GM13976 (cell line): ENCODE data around the gene PRKG1.

Experiments
- DNase-seq: peaks from one replicate; pipeline ENCODE4 v3.0.0; 2012; ENCODE audit warnings: low spot score
- in situ Hi-C: fragments of 300-500 bp; cut with MboI; formaldehyde crosslinking; loops from one replicate; pipeline ENCODE4 v1.12.0; 2022; ENCODE audit warnings: low sequenced_read_pairs, mixed read lengths, inconsistent platforms; ENCODE audit not compliant: unreplicated experiment
- TF ChIP-seq, protein P1 (sequence below): IDR thresholded peaks from 2 replicates; pipeline ENCODE4 v1.5.1; 2012; ENCODE audit warnings: borderline replicate concordance, mild to moderate bottlenecking; ENCODE audit not compliant: insufficient read depth; ENCODE audit errors: extremely low read depth, missing control alignments, control extremely low read depth

PRKG1 gene

DNA sequence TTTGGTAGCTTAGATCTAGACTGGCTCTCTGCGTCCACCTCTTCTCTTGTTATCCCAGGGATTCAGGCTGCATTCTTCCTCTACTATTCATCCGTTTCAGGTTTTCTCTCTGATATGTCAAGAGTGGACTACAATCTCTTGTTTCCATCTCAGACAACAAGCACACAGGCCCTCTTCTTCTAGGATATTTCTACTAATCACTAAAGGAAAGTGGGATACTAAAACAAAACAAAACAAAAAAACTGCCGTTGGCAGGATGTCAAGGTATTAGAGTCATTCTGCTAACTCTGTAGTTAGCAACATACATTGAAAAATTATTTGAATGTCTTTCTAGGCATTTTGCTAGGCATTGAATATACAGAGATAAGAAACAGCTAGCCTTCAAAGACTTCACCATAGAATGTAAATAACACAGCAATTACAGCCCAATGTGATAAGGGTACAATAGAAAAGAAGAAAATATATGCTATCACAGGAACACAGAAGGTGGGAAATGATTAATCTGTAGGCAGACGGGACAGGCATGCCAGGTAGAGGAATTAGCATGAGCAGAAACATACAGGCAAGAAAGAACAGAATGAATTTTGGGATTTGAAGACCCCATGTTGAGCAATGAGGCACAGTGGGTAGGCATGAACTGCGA lies 414.6 kb downstream of the PRKG1 start:
- in situ Hi-C loops, result no loop called here
- no peak for DNase-seq
- TF ChIP-seq, protein P1, sequence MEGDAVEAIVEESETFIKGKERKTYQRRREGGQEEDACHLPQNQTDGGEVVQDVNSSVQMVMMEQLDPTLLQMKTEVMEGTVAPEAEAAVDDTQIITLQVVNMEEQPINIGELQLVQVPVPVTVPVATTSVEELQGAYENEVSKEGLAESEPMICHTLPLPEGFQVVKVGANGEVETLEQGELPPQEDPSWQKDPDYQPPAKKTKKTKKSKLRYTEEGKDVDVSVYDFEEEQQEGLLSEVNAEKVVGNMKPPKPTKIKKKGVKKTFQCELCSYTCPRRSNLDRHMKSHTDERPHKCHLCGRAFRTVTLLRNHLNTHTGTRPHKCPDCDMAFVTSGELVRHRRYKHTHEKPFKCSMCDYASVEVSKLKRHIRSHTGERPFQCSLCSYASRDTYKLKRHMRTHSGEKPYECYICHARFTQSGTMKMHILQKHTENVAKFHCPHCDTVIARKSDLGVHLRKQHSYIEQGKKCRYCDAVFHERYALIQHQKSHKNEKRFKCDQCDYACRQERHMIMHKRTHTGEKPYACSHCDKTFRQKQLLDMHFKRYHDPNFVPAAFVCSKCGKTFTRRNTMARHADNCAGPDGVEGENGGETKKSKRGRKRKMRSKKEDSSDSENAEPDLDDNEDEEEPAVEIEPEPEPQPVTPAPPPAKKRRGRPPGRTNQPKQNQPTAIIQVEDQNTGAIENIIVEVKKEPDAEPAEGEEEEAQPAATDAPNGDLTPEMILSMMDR, result no peak

GRCh38 chr10:51498424-51498823 lies 424.1 kb downstream of the PRKG1 start:
- TF ChIP-seq, protein P1, result no peak
- in situ Hi-C loops, result no loop called here
- DNase-seq, result no peak

DNA sequence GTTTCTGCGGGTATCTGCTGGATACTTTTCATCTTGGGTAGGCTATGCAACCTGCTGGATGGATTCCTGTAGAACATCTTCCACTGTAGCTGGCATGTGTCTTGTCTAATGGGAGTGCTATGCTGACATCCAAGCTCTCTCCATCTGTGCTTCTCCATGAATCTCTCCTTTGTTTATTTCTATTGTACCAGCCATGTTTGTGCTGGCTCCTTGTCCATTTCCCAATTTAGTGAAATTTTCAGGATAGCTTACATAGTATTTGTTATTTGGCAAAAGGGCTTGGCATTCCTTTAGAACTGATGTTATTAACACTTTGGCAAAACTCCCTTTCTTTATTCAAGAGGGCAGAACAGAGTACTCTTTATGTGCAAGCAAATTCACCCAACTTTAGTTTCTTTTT lies 427.1 kb downstream of the PRKG1 start:
- in situ Hi-C loops, result no loop called here
- no peak for DNase-seq
- TF ChIP-seq, protein P1, result no peak

GRCh38 chr10:51502124-51502523 lies 427.8 kb downstream of the PRKG1 start:
- TF ChIP-seq, protein P1, result no peak
- no peak for DNase-seq
- in situ Hi-C loops, result no loop called here

GRCh38 chr10:51503378-51503777 lies 429.1 kb downstream of the PRKG1 start:
- in situ Hi-C loops, result no loop called here
- DNase-seq, result no peak
- TF ChIP-seq, protein P1, result no peak

DNA sequence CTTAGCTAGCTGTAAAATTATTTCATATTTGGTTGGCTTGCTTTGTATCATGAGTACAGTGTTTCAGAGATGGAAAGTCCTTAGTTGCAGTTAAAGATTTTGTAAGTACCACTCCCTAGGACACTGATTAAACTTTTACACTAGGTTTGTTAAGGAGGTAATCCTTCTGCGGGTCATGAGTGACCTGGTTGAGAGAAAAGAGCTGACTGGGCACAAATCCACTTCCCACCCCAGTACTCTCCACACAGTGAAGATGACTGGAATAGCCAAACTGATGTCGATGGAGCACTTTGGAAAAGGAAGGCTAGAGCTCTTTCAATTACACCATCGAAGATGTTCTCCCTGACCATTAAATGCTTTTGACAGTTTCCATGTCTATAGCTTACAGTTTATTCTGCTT lies 433.2 kb downstream of the PRKG1 start:
- in situ Hi-C loops, result no loop called here
- TF ChIP-seq, protein P1, result no peak
- no peak for DNase-seq

DNA sequence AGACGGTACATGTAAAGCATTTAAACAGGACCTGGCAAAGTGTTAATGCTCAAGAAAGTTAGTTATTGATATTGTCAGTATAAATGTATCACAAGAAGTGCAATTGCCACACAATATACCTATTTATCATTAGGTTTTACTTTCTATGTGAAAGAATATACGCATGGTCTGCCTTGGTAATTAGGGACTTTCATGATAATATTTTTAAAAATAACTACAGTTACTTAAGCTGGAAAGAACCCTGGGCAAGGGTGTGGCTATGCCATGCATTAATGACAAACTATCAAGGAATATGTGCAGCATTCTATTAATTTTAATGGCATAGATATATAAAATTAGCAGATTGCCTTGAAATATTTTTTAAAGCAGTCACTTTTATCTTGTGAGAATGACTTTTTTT lies 433.9 kb downstream of the PRKG1 start:
- DNase-seq, result no peak
- TF ChIP-seq, protein P1, result no peak
- in situ Hi-C loops, result no loop called here
